Dedifferentiated amniotic fluid mesenchymal stem cell (primary cell): ENCODE results near the gene TAF12.
"Not testable (repeated sequence)": the region's sequence is repeated elsewhere in the genome, so short reads cannot be mapped to it uniquely, and the experiment has no call there.

ENCODE experiments used
- DNase-seq: peaks from one replicate; pipeline ENCODE4 v3.0.0-alpha.2; 2016; ENCODE audit errors: extremely low spot score

The TAF12 gene

DNA sequence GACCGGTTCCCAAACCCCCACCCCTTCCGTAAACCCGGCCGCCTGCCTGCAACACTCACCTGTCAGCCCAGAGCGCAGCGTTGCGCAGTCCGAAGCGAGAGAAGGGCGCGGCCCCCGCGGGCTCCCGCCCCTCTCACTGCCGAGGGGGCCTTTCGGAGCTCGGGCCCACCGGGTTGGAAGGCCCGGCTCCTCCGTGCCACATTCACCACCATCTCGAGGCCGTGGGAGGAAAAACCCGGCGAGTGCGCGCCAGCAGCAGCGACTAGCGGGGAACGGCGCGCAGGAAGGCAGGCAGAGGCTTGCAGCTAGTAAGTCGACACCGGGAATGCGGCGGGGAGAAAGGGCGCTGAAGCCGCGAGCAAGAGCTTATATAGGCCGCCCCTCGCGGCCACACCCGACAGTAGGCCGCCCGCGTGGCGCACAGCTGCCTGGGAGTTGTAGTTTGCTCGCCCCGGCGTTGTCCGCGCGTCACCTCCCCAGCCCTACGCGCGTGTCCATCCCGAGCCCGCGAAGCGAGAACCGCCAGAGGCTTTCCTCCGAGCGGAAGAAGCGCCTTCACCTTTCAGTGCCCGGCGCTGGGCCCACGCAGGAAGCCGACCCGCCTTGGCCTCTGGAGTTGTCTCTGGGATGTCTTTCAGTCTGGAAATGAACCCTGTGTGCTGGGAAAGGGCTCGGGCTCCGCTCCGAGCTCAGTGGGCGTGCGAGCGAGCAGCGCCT, 61.2 kb downstream of the TAF12 start:
- DNase-seq: peak; percentile 93

DNA sequence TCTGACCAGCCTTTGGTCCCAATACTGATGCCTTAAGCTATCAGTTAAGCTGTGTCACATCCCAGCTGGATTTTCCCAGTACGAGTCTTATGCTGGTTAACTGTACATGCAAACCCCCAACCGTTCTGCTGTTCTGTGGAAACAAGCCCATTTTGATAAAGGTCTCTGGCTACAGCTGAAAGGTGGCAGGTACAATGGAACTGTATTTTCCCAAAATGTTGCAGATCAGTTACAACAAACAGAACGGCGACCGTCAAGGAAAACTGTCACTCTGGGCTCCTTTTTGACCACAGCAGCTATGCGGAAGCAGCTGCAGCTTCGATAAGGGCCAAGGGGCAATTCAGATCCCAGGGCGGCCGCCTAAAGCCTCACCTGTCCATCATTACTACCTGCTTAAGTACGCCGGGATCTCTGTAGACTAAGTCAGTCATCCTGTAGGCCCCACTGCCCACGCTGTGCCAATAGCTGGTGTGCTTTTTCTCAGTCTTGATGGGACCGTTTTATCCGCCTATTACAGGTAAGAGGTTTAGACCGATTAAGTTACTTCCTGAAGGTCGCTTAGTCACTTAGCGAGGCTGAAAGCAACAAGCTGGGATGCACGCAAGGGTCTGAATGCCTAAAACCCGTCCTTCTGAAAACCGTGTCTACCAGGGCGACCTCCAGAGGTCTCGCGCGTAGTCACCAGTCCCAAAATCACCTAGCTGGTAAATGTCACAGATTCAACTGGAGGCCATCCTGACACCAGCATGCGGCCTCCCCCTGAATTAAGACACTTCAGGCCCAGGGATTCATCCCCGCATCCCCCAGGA, 61.9 kb downstream of the TAF12 start:
- no peak for DNase-seq

DNA sequence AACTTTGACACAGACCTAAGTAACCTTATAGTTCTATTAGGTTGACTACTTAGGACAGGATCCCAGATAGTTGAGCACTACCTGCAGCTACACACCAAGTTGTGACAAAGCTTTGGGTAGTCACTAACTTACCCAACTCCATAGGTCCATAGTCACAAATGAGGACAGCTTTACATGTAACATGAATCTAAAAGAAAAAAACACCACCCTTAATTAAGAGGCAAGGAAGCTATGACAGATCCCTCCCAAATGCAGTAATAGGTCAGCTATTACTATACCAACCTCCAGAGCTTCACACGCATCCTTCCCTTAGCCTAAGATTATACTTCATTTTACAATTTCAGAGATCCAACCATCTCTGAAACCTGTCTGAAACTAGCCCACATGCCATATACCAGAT, 63.5 kb downstream of the TAF12 start:
- no peak for DNase-seq

GRCh38 chr1:28578696-28579218, 64.1 kb downstream of the TAF12 start:
- DNase-seq: no peak

DNA sequence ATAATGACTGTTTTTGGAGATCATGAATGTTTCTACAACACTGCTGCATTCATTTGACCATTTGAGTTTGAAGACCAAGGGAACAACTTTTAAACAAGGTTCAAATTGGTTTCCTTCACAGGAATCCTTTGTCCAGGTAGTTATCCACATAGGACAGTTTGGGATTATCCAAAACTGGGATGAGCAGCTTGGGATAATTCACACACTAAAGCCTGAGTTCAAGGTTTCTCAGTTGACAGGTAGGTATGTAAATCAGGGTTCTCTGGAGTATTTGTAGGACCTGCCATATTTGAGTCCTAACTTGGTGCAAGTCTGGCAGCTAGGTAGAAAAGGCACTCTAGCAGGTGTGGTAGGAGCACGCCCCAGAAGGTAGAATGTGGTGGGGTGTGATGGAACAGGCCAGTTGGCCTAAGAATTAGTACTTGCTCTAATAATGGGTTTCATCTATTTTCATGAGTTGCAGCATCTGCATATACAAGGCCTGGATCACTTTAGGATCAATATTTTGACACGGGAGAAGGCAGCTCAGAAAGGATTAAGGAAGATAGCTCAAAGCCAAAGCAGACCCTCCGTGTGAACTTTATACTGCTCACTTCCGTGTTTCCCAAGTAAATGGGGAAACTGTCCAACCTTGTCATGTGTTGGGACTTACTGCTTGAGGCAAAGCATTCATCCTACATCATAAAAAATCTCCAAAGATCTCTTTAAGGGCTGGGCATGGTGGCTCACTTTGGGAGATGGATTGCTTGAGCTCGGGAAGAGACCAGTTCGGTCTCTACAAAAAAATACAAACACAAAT, 64.9 kb downstream of the TAF12 start:
- no peak for DNase-seq

- DNase-seq: no peak
Observed at GRCh38 chr1:28577052-28577678, 65.7 kb downstream of the TAF12 start.

- DNase-seq: no peak
Observed at GRCh38 chr1:28573564-28573963, 69.3 kb downstream of the TAF12 start.

GRCh38 chr1:28572891-28573290, 70.0 kb downstream of the TAF12 start:
- DNase-seq: not testable (repeated sequence)

DNA sequence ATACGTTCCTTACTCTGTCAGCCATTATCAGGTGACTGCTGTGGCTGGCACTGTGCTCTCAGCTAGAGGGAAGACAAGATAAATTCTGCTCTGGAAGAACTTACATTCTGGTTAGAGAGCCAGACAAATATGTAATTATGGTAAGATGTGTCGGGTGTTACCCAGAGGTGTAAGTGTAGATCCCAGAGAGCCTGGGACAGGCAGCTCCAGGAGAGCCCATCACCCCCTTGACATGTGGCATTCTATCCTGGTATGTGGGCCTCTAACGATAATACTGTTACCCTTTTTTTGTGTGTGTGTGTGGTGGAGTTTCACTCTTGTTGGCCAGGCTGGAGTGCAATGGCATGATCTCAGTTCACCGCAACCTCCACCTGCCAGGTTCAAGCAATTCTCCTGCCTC, 71.0 kb downstream of the TAF12 start:
- no peak for DNase-seq

- no peak for DNase-seq
Observed at GRCh38 chr1:28566931-28567330, 75.9 kb downstream of the TAF12 start.

GRCh38 chr1:28565726-28566125, 77.1 kb downstream of the TAF12 start:
- DNase-seq: no peak

DNA sequence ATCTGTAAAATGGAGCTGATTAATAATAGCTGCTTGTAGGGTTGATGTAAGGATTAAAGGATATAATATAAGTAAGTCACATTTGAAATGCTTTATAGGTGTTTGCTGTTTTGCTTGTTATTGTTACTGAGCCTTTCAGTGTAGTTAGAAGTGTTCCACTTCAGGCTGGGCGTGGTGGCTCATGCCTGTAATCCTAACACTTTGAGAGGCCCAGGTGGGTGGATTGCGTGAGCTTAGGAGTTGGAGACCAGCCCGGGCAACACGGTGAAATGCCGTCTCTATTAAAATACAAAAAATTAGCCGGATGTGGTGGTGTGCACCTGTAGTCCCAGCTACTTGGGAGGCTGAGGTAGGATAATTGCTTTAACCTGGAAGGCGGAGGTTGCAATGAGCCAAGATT, 77.8 kb downstream of the TAF12 start:
- no peak for DNase-seq

GRCh38 chr1:28564310-28564709, 78.6 kb downstream of the TAF12 start:
- no peak for DNase-seq

DNA sequence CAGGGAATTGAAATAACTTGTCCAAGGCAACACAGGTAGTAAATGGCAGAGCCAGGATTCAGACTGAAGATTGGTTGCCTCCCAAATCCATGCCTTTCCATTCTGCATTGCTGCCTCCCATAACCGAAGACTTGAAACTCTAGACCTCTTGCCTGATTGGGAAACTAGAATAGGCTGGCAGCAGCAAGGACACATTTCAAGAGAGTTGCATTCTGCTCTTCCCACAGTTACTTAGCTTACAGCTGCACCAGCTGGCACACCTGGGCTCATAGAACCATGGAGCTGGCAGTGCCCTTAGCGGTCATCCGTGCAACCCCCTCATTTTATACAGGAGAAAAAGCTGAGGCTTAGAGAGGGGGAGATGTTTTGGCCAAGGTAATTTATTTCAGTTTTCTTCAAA, 82.0 kb downstream of the TAF12 start:
- DNase-seq: no peak
